Ramos (cell line): ENCODE data around the gene C3orf38.
"Not testable (repeated sequence)": the region's sequence is repeated elsewhere in the genome, so short reads cannot be mapped to it uniquely, and the experiment has no call there.

Experiments
- in situ Hi-C: fragments of 300-500 bp; cut with MboI; formaldehyde crosslinking; loops from one replicate; pipeline ENCODE4 v1.14.3; 2022; ENCODE audit warnings: low sequenced_read_pairs; ENCODE audit not compliant: unreplicated experiment

Gene C3orf38

DNA sequence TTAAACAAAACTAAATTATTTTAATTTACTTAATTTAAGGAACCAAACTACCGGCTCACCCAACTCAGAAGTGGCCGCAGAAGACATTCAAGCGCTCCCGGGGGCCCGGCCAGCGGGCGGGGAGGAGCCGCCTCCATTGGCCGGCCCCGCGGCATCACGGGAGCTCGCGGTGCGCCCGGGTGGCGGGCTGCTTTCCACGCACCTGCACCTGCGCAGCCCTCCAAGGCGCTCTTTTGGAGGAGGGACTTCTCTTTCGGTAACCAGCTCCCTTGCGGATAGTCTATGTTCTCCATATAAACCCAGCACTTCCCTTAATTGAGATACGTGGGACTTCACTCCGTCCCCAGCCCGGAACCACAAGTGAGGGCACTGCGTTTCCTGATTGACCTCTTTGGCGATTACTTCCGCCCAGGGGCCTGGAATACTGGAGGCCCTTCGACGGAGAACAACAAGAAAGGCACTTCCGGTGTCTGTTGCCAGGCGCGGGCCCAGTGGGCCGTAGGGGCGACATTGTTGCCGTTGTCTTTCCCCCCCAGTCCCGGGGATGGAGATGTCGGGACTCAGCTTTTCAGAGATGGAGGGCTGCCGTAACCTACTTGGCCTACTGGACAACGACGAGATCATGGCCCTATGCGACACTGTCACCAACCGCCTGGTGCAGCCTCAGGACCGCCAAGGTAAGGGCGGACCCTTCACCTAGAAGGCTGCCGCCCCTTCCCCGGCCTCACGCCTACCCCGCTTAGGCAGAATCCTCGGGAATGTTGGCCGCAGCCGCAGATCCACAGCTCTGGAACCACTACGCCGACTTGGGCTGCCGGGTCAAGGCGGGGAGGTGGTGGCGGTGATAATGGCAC is at the start of gene C3orf38:
TSS of gene C3orf38 (plus strand) at position 451 of the 854 bp plus-strand sequence. CDS start at position 545, 94 bp downstream.
- in situ Hi-C loops, result no loop called here

DNA sequence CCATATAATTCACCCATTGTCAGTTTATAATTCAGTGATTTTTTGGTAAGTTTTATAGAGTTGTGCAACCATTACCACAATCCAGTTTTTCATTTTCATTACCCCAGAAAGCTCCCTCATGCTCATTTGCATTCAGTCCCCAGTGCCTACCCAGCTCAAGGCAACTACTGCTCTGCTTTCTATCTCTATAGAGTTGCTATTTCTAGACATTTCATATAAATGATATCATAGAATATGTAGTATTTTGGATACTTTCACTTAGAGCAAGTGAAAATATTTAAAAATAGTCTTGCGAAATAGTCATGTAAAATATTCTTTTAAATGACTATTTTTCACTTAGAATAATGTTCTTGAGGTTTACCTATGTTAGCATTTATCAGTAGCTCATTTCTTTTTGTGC is 48.6 kb upstream of the C3orf38 start:
- in situ Hi-C loops, result no loop called here

DNA sequence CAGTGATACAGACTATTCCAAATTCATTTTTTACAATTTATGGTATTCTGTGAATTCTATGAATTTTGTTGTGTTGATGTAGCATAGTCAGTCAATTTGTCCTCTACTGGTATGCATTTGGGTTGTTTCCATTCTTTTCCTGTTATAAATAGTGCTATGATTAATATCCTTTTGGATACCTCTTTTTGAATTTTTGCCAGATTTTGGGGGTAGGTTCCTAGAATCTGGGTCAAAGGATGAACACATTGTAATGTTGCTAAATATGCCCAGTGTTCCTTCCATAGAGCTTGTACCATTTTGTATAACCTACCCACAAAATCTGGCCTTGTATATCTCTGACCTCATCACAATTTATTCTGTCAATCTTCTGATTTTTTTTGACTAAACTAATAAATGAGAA is 44.4 kb upstream of the C3orf38 start:
- in situ Hi-C loops, result no loop called here

DNA sequence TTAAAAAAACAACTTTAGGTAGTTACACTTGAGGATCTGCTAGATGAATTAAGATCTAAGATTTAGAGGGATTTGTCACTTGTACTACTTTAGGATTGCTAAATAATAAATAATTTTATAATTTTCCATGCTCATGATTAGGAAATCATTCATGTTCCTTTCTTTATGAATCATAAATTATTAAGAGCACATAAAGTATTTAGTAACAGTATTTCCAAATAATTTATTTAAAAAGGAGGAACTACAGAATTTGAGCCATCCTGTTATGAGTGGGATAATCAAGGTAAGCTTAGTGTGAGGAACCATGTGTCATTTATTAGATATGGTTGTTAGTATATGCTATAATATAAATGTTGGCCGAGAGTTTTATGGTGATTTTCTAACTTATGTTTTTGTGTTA is 37.5 kb upstream of the C3orf38 start:
- in situ Hi-C loops, result no loop called here

DNA sequence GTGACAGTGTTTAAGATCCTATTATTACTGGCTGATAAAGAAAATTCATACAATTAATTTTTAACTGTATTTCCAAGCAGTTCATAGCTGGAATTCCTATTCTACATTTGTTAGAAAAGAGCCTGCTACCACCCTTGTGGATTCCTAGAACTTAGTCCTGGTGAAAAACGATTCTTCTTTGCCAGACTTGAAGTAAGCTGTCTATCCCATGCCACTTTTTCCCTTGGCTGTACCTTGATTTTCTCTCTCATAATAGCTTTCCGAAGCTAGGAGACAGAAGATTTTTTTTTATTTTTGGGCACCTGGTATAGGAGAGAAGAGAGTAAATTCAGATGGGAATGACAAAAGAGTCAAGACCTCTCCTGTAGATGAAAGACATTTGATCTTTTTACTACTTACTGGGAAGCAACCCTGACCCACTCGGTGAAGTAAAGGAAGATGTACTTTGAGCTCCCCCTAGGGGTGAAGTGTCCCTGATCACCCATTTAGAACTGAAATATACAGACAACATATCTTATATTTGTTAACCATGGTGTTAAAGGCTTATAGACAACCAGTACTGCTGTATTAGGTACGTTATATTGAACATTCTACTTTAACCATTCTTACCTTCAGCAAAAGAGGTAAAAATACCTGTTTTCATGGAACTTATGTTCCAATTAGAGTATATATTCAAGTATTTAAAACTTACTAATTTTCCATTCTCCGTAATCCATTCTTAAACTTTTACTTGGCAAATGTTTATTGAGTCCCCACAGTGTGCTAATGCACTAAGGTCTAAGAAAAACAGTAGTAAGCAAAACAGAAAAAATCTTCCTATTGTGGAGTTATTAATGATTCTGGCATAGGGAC is 36.2 kb upstream of the C3orf38 start:
- in situ Hi-C loops, result no loop called here

DNA sequence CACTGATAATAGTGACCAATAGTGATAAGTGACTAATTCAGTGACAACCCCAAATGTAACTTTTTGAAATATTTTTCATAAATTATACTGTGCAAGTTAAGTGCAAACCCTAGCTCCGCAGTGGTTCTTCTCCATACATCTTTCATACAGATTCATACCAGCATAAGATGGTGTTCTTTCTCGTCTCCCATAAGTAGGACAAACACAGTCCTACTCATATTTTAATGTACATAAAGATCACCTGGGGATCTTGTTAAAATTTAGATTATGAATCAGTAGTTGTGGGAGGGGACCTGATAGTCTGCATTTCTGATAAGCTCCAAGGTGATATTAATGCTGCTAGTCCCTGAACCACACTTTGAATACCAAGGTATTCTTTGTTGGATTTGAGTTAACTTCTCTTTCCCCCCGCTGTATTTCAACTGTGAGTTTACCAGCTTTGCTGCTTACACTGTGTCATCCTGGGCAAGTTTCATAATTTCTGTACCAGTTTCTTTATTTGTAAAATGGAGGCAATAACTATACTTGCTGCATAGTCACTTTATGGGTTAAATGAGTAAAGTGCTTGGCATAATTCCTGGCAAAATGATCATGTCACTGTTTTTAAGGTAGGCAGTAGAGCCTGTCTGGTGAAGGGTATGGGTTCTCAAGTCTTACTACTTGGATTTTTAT is 34.7 kb upstream of the C3orf38 start:
- in situ Hi-C loops, result no loop called here

DNA sequence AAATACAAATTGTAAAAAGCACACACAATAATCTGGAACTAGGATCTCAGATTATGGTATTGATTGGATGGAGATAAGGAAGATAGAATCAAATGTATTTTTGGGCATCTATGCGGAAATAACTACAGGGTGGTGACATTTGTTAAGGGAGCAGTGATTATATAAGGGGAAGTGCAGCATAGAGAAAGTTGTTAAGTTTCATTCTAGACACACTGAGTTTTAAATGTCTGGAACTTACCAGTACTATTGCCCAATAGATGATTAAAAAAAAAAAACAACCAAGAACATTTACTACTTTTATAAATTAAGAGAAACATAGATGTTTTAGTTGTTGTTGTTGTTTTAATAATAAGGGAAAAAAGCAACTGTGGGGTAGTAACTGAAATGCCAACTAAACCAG is 32.1 kb upstream of the C3orf38 start:
- in situ Hi-C loops, result no loop called here

DNA sequence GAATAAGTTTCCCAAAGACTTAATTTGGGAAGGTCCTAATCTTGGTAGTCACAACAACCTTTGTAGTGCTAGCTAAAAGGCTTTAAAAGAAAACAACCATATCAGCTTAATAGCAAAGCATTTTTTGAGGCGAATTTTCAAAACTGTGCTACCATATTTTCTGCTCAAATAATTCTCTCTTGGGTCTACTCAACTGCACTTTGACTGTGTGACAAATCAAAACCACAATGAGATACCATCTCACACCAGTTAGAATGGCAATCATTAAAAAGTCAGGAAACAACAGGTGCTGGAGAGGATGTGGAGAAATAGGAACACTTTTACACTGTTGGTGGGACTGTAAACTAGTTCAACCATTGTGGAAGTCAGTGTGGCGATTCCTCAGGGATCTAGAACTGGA is 31.2 kb upstream of the C3orf38 start:
- in situ Hi-C loops, result not testable (repeated sequence)

DNA sequence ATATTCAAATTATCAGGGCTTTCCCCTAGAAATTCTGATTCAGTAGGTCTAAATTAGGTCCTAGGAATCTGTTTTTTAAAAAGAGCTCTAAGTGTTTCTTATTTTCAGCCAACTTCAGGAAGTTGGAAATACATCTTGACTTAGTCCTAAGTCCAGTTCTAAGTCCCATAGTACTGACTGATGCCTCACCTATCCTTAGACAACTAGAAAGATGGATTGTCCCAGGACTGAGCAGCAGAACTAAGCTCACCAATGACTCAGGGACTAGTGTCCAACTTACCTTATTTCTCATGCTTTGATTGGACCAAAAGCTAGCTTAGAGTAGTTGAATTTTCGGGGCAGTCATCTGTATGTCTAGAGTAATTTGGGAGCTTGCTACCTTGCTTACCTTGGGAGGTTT is 26.2 kb upstream of the C3orf38 start:
- in situ Hi-C loops, result no loop called here

DNA sequence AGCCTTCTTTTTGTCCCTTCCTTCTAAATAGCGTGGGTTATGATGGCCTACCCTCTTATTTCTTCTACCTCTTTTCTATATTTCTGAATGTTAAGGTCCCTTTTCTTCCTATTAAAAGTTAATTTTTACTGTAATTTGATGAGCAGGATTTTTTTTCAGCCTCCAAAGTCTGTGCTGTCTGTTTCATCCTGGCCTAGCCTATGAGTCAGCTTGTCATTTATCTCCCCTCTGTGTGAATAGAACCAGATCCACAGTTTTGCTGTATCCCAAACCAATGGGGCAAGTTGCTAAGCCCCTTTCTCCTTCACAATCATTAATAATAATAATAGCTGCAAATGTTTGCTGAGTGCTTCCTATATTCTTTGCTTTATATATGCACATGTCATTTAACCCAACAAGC is 18.1 kb upstream of the C3orf38 start:
- in situ Hi-C loops, result no loop called here

DNA sequence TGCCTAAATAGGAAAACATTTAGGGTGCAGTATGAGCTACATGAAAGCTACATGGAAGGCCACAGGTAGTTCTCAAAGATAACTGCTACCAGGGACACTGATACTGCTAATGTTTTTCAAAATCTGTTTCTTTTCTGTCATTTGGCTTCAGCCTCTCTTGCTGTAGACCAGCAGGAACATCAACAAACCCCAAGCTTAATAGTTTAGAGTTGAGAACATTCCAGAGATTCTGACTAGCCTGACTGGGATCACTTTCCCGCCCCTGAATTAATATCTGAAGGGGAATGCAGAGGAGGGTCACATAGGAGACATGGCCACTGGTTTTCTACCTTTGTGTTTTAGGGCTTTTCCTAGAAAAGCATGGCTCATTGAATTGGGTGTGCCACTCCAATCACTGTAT is 16.9 kb upstream of the C3orf38 start:
- in situ Hi-C loops, result no loop called here

DNA sequence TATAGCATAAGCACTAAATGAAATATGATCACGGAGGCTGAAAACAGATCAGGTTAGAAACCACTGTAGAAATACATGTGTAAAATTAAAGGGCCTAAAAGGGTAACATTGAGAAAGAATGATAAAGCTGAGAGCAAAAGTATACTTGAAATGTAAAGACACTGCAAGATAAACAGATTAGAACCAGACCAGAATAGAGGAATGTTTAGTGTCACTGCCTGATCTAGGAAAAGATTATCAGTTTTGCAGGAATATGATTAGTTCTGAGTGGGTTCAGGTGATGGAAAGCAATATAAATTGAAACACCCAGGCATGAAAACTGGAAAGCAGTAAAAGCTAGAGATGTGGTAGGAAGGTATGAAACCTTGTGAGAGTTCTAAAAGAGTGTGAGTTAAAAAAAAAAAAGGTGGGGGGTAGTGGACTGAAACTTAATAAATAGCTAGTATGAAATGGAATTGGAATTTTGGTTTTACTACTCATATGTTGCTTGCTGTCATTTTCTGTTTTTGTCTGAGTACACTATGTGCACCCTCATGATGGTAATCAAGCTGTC is 16.0 kb upstream of the C3orf38 start:
- in situ Hi-C loops, result no loop called here

DNA sequence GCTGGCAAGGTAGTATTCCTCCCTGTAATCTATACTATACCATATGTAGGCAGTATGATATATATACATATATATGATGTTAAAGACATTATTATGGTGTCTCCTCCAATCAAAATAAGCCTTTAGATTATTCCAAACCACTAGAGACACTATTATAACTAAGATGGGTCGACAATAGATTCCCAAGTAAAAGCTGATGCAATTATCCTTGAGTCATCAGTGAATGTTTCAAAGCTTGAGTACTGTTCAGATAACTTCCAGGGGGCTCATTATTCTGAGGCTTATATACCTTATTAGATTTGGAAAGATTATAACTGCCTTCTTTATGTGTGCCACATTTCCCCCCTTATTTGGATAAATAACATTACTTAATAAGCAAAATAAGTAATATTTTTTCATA is 11.9 kb upstream of the C3orf38 start:
- in situ Hi-C loops, result no loop called here

DNA sequence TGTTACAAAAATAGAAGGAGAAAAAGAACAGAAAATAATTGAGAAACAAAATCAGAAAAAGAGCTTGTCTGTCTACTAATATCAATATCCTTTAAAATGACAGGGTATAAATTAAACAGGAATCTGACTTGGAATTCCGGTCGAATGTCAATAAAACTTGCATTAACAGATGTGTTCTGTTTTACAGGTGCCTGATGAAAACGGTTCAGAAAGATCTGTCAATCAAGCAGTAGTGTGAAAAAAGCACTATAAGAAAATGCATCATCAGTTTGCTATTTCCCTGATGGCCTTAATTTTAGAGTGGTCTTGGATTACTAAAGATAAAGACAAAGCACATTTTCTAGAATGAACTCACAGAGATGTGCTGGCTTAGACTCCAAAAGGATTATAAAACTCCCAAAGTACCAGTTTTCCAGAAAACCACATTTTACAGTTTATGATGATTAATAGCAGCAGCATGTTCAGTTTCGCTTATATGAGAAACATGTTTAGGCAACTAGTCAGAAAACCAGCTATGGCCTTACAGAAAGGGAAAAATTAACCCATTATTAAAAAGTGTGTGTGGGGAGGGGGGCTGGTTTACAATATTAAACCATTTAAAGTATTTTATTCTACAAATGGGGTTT is 8.2 kb upstream of the C3orf38 start:
- in situ Hi-C loops, result no loop called here

DNA sequence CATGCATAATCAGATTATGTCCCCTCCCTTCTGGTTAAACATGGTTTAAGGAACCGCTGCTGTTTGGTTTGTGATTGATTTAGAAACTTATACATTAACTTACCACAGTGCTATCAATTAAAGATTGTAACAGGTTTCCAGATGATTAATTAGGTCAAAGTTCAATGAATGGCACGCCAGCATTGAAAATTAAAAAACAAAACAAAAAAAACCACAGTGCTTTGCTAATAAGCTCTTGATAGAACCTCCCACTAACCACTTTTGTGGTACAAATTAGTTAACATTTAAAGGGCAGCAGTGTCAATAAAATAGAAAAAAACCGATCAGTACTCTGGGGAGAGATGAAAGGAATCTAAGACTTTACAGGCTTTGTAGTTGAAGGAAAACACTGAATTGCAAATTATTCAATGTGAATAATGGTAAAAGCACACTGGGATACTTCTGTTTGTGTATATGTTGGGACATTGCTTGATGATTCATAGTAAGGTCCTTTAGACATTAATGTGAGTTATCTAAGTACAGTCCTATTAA is 7.6 kb upstream of the C3orf38 start:
- in situ Hi-C loops, result no loop called here

DNA sequence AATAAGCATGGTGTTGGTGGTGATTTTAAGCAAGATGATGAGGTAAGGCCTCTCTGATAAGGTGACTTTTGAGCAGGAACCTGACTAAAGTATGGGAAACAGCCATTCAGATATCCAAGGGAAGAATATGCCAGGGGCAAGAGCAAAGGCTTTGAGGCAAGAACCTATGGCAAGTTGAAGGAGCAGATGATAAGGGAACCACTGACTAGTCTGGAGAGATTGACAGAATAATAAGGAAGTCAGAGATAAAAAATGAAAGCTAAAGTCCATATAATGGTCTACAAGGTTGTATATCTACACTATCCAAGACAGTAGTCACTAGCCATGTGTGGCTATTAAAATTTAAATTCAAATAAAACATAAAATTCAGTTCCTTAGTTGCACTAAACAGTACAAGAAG is 2.5 kb upstream of the C3orf38 start:
- in situ Hi-C loops, result no loop called here

DNA sequence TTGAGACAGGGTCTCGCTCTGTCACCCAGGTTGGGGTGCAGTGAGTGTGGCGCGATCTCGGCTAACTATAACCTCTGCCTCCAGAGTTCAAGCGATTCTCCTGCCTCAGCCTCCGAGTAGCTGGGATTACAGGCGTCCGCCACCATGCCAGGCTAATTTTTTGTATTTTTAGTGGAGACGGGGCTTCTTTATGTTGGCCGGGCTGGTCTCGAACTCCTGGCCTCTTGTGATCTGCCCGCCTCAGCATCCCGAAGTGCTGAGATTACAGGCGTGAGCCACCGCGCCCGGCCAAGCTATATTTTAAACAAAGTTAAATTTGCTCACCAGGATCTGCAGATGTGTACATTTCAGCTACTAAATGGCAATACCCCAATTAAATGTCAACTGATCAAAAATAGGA is 1.1 kb upstream of the C3orf38 start:
- in situ Hi-C loops, result no loop called here

DNA sequence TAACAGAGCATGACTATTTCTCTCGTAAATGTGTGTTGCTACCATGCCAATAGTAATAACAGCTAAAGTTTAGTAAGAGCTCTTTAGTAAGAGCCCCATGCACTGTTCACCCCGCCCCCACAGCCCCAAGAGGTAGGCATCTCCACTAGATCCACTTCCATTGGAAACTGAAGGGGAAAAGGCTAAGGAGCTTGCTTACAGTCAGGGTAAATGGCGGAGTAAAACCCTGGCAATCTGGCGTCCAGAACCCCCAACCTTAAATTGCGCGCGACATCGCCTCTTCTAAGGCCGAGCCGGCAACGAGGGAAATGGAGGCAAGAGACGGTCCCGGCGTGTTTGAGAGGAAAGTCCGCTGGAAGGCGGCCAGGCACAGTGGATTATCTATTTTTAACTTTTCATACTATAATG is 654 bp upstream of the C3orf38 start:
- in situ Hi-C loops, result no loop called here

DNA sequence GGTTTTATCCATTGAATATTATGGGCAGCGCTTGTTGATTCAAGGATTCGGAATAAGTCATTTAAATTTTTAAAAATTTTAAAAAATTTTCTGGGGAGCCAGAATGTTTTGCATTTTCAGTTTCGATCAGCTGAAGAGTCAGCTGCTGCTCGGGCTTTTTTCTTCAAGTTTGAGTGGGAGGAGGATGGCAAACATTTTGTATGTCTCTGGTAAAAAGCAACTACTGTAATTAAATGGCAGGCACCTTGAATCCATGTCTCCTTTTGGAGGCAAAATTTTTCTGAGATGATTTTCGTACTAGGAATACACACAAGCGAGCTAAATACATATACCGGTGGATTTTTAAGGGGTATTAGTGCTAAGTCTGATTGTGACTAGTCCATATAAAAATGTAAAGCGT is 612 bp downstream of the C3orf38 start:
- in situ Hi-C loops, result no loop called here

DNA sequence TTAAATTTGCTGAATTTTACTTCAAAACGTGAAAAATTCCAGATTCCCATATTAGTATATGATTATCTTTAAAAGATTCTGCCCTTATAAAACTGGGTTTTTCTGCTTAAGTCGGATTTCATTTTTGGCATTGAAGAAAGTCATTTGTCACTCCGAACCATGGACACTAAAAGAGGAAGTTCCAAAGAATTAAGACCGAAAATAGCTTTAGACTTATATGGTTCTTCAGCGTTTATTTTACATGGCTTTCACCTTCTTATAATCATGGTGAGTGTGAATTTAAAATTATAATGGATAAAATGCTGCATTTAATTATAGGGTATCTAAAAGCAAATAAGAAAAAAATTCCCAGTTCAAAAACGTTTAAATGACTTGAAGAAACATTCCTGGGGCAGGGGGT is 1.0 kb downstream of the C3orf38 start:
- in situ Hi-C loops, result no loop called here
